ENCODE results near the gene RPS21.
"Not testable (repeated sequence)": the region's sequence is repeated elsewhere in the genome, so short reads cannot be mapped to it uniquely, and the experiment has no call there.

The RPS21 gene

GRCh38 chr20:62411479-62412193 lies 24.7 kb downstream of the RPS21 start:
- DNase-seq (ENCODE audit: low read depth), result no peak

- DNase-seq (ENCODE audit: low read depth), result no peak
Measured at GRCh38 chr20:62412194-62413024, 25.5 kb downstream of the RPS21 start.

GRCh38 chr20:62413025-62413570 lies 26.2 kb downstream of the RPS21 start:
- DNase-seq (ENCODE audit: low read depth), result no peak

- DNase-seq (ENCODE audit: low read depth), result no peak
Measured at GRCh38 chr20:62413896-62414481, 27.1 kb downstream of the RPS21 start.

- no peak for DNase-seq (ENCODE audit: low read depth)
Measured at GRCh38 chr20:62415354-62416111, 28.6 kb downstream of the RPS21 start.

GRCh38 chr20:62416651-62417637 lies 30.0 kb downstream of the RPS21 start:
- DNase-seq (ENCODE audit: low read depth), result no peak

- DNase-seq (ENCODE audit: low read depth), result no peak
Measured at GRCh38 chr20:62417981-62418708, 31.2 kb downstream of the RPS21 start.

GRCh38 chr20:62418709-62419487 lies 32.0 kb downstream of the RPS21 start:
- DNase-seq (ENCODE audit: low read depth), result no peak

- DNase-seq (ENCODE audit: low read depth), result no peak
Measured at GRCh38 chr20:62419759-62420158, 32.9 kb downstream of the RPS21 start.

GRCh38 chr20:62420846-62421715 lies 34.2 kb downstream of the RPS21 start:
- no peak for DNase-seq (ENCODE audit: low read depth)

GRCh38 chr20:62421716-62421990 lies 34.8 kb downstream of the RPS21 start:
- DNase-seq (ENCODE audit: low read depth), result no peak

- no peak for DNase-seq (ENCODE audit: low read depth)
Measured at GRCh38 chr20:62422636-62423325, 35.9 kb downstream of the RPS21 start.

GRCh38 chr20:62423326-62423706 lies 36.4 kb downstream of the RPS21 start:
- no peak for DNase-seq (ENCODE audit: low read depth)

- DNase-seq (ENCODE audit: low read depth), result no peak
Measured at GRCh38 chr20:62424249-62425107, 37.6 kb downstream of the RPS21 start.

GRCh38 chr20:62425281-62426058 lies 38.6 kb downstream of the RPS21 start:
- DNase-seq (ENCODE audit: low read depth), result no peak

- DNase-seq (ENCODE audit: low read depth), result not testable (repeated sequence)
Measured at GRCh38 chr20:62426059-62426348, 39.1 kb downstream of the RPS21 start.

Data from activated T-cell treated with anti-CD3 and anti-CD28 coated beads for 24 hours (primary cell).